ENCODE data around the gene SHC3. TPM values are rescaled to one million over a fixed set of nuclear protein-coding genes. Genes with fewer than 3 reads are reported as not detected.

Gene SHC3
- total and polyA plus RNA-seq, 2 of the 4 experiments (the other 2 are of a cell fraction), result 4.5 to 13.3 TPM

GRCh38 chr9:88998911-88999310, 179.7 kb downstream of the SHC3 start:
- peaks cover 30 to 57% of the 10 kb centered on the region in 2 experiments for H3K79me1 ChIP-seq (ENCODE audit: low read depth in 1 of 2, low read length in 2 of 2)
- H4K91ac ChIP-seq (ENCODE audit: insufficient read depth, low read depth, low read length), result no peak overlapping the region
- no peak overlapping the region for H2BK120ac ChIP-seq (ENCODE audit: low read depth, low read length)
- ChIA-PET CTCF (no interaction called here), POLR2A (ENCODE audit: unreplicated experiment) (no interaction called here)
- peak overlapping the region; percentile 24 for H2AFZ ChIP-seq (replicated peaks; ENCODE audit: low read length, poor library complexity)
- H3K9me1 ChIP-seq (ENCODE audit: insufficient read depth, low read length), result peaks cover 24% of the 10 kb centered on the region
- H3K18ac ChIP-seq (ENCODE audit: low read depth, low read length), result no peak overlapping the region
- H2BK5ac ChIP-seq (ENCODE audit: low read depth, low read length, poor library complexity, severe bottlenecking), result no peak overlapping the region
- in situ Hi-C loops (cut with MboI; ENCODE audit: low sequenced_read_pairs) (loop anchor here (10.0 kb wide), 1 partner anchor 224 kb away; no protein-coding TSS in a partner anchor), dilution Hi-C loops (cut with HindIII; ENCODE audit: low sequenced_read_pairs, unreplicated experiment) (loop anchor here (25.0 kb wide), 1 partner anchor 362 kb away; no protein-coding TSS in a partner anchor), intact Hi-C loops (cut with micrococcal nuclease) (no loop called here)
- BruUV-seq (replicated peaks), result no TSS peak
- peaks cover 6% of the 10 kb centered on the region for H4K20me1 ChIP-seq (ENCODE audit: insufficient read depth, low read length)
- H3K27me3 ChIP-seq (ENCODE audit: control insufficient read depth, insufficient read depth, low read length), result no peaks in the 10 kb centered on the region
- H3K9me3 ChIP-seq (ENCODE audit: control insufficient read depth, insufficient read depth, low read length), result no peaks in the 10 kb centered on the region
- no peak overlapping the region; the same call in 1 of the 2 replicates for H3K4me2 ChIP-seq (ENCODE audit: low read depth, low read length)
- H3K36me3 ChIP-seq (ENCODE audit: control insufficient read depth, insufficient read depth, low read length), result peaks cover 52% of the 10 kb centered on the region
- ATAC-seq (ENCODE audit: low read depth) (peak; percentile 9; the same call in 1 of the 2 replicates), DNase-seq (no peak)
- H3K4me3 ChIP-seq (ENCODE audit: insufficient read depth, low read depth, low read length), result no peak overlapping the region
- H2BK15ac ChIP-seq (ENCODE audit: low read depth, low read length), result no peak overlapping the region
- no peak overlapping the region for H2BK20ac ChIP-seq (ENCODE audit: low read depth, low read length)
- no peak overlapping the region for H3K9ac ChIP-seq (ENCODE audit: low read depth, low read length)
- WGBS, 2 experiments (ENCODE audit: extremely low coverage in 2 of 2, insufficient read length in 1 of 2), result 40% methylated on average over 2 of the region's 9 CpGs; no CpG with 5 or more reads in 1 of the 2 experiments
- H3K56ac ChIP-seq (ENCODE audit: extremely low read depth, insufficient read depth, low read length), result no peak overlapping the region
- no peak overlapping the region; a peak in 1 of 4 replicates for H4K8ac ChIP-seq (ENCODE audit: low read depth in 2 of 2, low read length in 2 of 2)
- H4K5ac ChIP-seq (ENCODE audit: low read depth, low read length), result no peak overlapping the region
- H3K23ac ChIP-seq (ENCODE audit: low read depth, low read length), result no peak overlapping the region
- no peak for TF ChIP-seq FOS (IDR thresholded peaks at IDR 0.05; ENCODE audit: low read depth, low read length)
- no peak for TF ChIP-seq MAZ (IDR thresholded peaks at IDR 0.05; ENCODE audit: borderline replicate concordance, low read depth, low read length)
- no peak for TF ChIP-seq MAFK (IDR thresholded peaks at IDR 0.05; ENCODE audit: low read depth, low read length)
- H2AK5ac ChIP-seq (ENCODE audit: low read depth, low read length), result no peak overlapping the region; the same call in 1 of the 2 replicates
- H2AK9ac ChIP-seq (replicated peaks; ENCODE audit: low read depth, low read length, poor library complexity), result no peak overlapping the region
- H3K4ac ChIP-seq (ENCODE audit: low read depth, low read length), result peak overlapping the region; percentile 65; the same call in 1 of the 2 replicates
- no peak overlapping the region for H3K14ac ChIP-seq (replicated peaks; ENCODE audit: low read depth, low read length)
- no peak overlapping the region for H3K27ac ChIP-seq (ENCODE audit: insufficient read depth, low read length)
- peaks cover 24% of the 10 kb centered on the region for H3K4me1 ChIP-seq (ENCODE audit: control insufficient read depth, insufficient read depth, low read length)
